GM12878 (cell line): ENCODE measurements around the gene DLG2. TPM values are rescaled to one million over a fixed set of nuclear protein-coding genes. Genes with fewer than 3 reads are reported as not detected.

ENCODE experiments used
- ATAC-seq: fragments of 200-7000 bp; cut with Tn5 transposase; 3 replicates; pipeline ENCODE4 v1.9.1; 2020; ENCODE audit warnings: mild to moderate bottlenecking, moderate library complexity
- BruUV-seq: library from RNA; stranded (reverse); fragments of 400-500 nt; replicated peaks from 2 replicates; lab custom pipeline; 2021; lab: Mats Ljungman, UMichigan
- CTCF ChIA-PET: fragments of 300-600 bp; sonication (Branson Sonifier 250); formaldehyde crosslinking; extraction: SDS; loops from one replicate; lab custom pipeline; 2021; ENCODE audit warnings: inconsistent platforms; lab: Yijun Ruan, JAX
- POLR2A ChIA-PET: fragments of 350-600 bp; formaldehyde crosslinking; extraction: SDS; loops from one replicate; lab custom pipeline; 2021; ENCODE audit warnings: inconsistent platforms; lab: Charles Lee
- RAD21 ChIA-PET: fragments of 300-600 bp; sonication (Branson Sonifier 250); formaldehyde crosslinking; loops from one replicate; lab custom pipeline; 2023; ENCODE audit warnings: antibody characterized with exemption; ENCODE audit not compliant: unreplicated experiment; lab: Charles Lee
- SMC1A ChIA-PET: fragments of 300-600 bp; sonication (Branson Sonifier 250); formaldehyde crosslinking; loops from one replicate; lab custom pipeline; 2023; ENCODE audit not compliant: unreplicated experiment, uncharacterized antibody; lab: Charles Lee
- DNase-seq: peaks from one replicate; pipeline ENCODE4 v3.0.0-alpha.2; 2011; ENCODE audit warnings: low read depth, low spot score
- FAIRE-seq: peaks from 3 replicates; lab custom pipeline; 2011; peaks lifted over from hg19 to GRCh38; lab: Jason Lieb, UNC
- H2AFZ ChIP-seq: 2 replicates; pipeline ENCODE4 v1.6.0; 2011; ENCODE audit warnings: low read depth, low read length, control low read depth; ENCODE audit not compliant: control insufficient read depth
- H3K27ac ChIP-seq: 2 replicates; pipeline ENCODE4 v1.5.1; 2011; ENCODE audit warnings: control low read depth; ENCODE audit not compliant: control insufficient read depth, insufficient read depth
- H3K27me3 ChIP-seq, 2 experiments: replicated peaks in 1 of 2; 2 replicates each; pipeline versions ENCODE4 v1.6.0 to v1.6.1; 2011; ENCODE audit warnings: low read length in 1 of 2; ENCODE audit not compliant: control insufficient read depth in 2 of 2, insufficient read depth in 2 of 2
- H3K36me3 ChIP-seq, 2 experiments: 2 replicates each; pipeline ENCODE4 v1.5.1; 2011; ENCODE audit warnings: low read length in 1 of 2; ENCODE audit not compliant: control insufficient read depth in 2 of 2, insufficient read depth in 2 of 2
- H3K4me1 ChIP-seq: 2 replicates; pipeline ENCODE4 v1.6.1; 2011; ENCODE audit warnings: mild to moderate bottlenecking, low read length, moderate library complexity, mixed read lengths; ENCODE audit not compliant: control insufficient read depth, insufficient read depth
- H3K4me2 ChIP-seq: 2 replicates; pipeline ENCODE4 v1.6.0; 2011; ENCODE audit warnings: control low read depth; ENCODE audit not compliant: control insufficient read depth, insufficient read depth
- H3K4me3 ChIP-seq: fragments of 200-600 bp; sonication (generic); 2 replicates; pipeline ENCODE4 v1.5.1; 2016
- H3K79me2 ChIP-seq: 2 replicates; pipeline ENCODE4 v1.6.0; 2011; ENCODE audit warnings: low read length; ENCODE audit not compliant: control insufficient read depth, insufficient read depth
- H3K9ac ChIP-seq: 2 replicates; pipeline ENCODE4 v1.8.0; 2011; ENCODE audit warnings: low read length, control low read depth, mixed read lengths; ENCODE audit not compliant: control insufficient read depth, insufficient read depth
- H3K9me3 ChIP-seq: replicated peaks from 3 replicates; pipeline ENCODE4 v1.5.1; 2011; ENCODE audit warnings: mild to moderate bottlenecking, low read length; ENCODE audit not compliant: control insufficient read depth, insufficient read depth
- H4K20me1 ChIP-seq: 2 replicates; pipeline ENCODE4 v1.6.0; 2011; ENCODE audit not compliant: control insufficient read depth, insufficient read depth
- BMI1 ChIP-seq: fragments of 450-650 bp; IDR thresholded peaks from 2 replicates; pipeline ENCODE4 v1.6.1; 2016; ENCODE audit warnings: mild to moderate bottlenecking, moderate library complexity, borderline replicate concordance
- BRCA1 ChIP-seq: IDR thresholded peaks from 2 replicates; pipeline ENCODE4 v1.6.1; 2011; ENCODE audit warnings: low read depth, low read length, improper control_type of control experiment
- CREB1 ChIP-seq: IDR thresholded peaks from 2 replicates; pipeline ENCODE4 v1.6.1; 2012; ENCODE audit warnings: low read depth, mild to moderate bottlenecking, inconsistent platforms
- DPF2 ChIP-seq: fragments of 450-650 bp; IDR thresholded peaks from 2 replicates; pipeline ENCODE4 v1.6.1; 2017; ENCODE audit warnings: mild to moderate bottlenecking
- EZH2 ChIP-seq: IDR thresholded peaks from 2 replicates; pipeline ENCODE4 v1.6.1; 2012; ENCODE audit warnings: low read depth, mild to moderate bottlenecking, control low read depth, inconsistent platforms, low read length, borderline replicate concordance; ENCODE audit not compliant: control insufficient read depth
- NFXL1 ChIP-seq: fragments of 450-650 bp; IDR thresholded peaks from 2 replicates; pipeline ENCODE4 v1.6.1; 2017; ENCODE audit warnings: antibody characterized with exemption, mild to moderate bottlenecking, borderline replicate concordance
- RCOR1 ChIP-seq: conservative IDR thresholded peaks from 2 replicates; pipeline ENCODE4 v1.6.1; 2012; ENCODE audit warnings: low read depth, low read length, improper control_type of control experiment
- SIX5 ChIP-seq: IDR thresholded peaks from 2 replicates; pipeline ENCODE4 v1.6.1; 2011; ENCODE audit warnings: mild to moderate bottlenecking, low read depth, low read length, moderate library complexity; ENCODE audit not compliant: severe bottlenecking
- SREBF1 ChIP-seq: IDR thresholded peaks from 2 replicates; pipeline ENCODE4 v1.6.1; 2012; ENCODE audit warnings: mild to moderate bottlenecking, low read length
- STAT1 ChIP-seq: fragments of 450-650 bp; conservative IDR thresholded peaks from 2 replicates; pipeline ENCODE4 v1.6.1; 2014; ENCODE audit warnings: antibody characterized with exemption, mild to moderate bottlenecking
- ZNF384 ChIP-seq: IDR thresholded peaks from 2 replicates; pipeline ENCODE4 v1.6.1; 2012; ENCODE audit warnings: low read depth, mild to moderate bottlenecking, low read length, improper control_type of control experiment, borderline replicate concordance
- WGBS: methylation state at CpG from one replicate; pipeline ENCODE4 v1.1.6; 2016; ENCODE audit warnings: low lambda C conversion rate; ENCODE audit not compliant: insufficient replicate concordance, insufficient coverage; ENCODE audit errors: missing lambda C conversion rate; 5-methylcytosine and 5-hydroxymethylcytosine counted together
- in situ Hi-C: fragments of 300-500 bp; cut with MboI; formaldehyde crosslinking; loops from 9 replicates; pipeline ENCODE4 v1.14.3; 2018; ENCODE audit warnings: mixed read lengths
- intact Hi-C: fragments of 100-400 bp; cut with micrococcal nuclease; formaldehyde crosslinking; loops from one replicate; pipeline ENCODE4 v1.14.2; 2022; ENCODE audit not compliant: unreplicated experiment
- polyA plus RNA-seq, 11 experiments: library from polyadenylated mRNA; depleted of rRNA in 4 of 11; unstranded in 6 of 11; stranded (reverse) in 5 of 11; fragments of >200 nt; fragmentation: Nextera tagmentation in 4 of 11; fragmentation: Illumina TruSeq in 1 of 11; extraction: Ambion mirVana in 4 of 11; extraction: Trizol in 1 of 11; gene quantifications; 1 replicate in 1 of 11; 2 replicates in 10 of 11; pipeline versions ENCODE4 v1.2.1 to v1.2.3, GENCODE V29; 2011 to 2016; ENCODE audit warnings: inconsistent platforms in 2 of 11, missing spikeins in 2 of 11, low read depth in 1 of 11
- total RNA-seq, 4 experiments: library from RNA; depleted of rRNA in 3 of 4; stranded (reverse); fragments of >200 nt in 3 of 4; fragmentation: Illumina TruSeq in 1 of 4; extraction: Trizol in 1 of 4; gene quantifications; 2 replicates each; pipeline versions ENCODE4 v1.2.1 to v1.2.3, GENCODE V29; 2013 to 2021
- TF ChIP-seq, protein P1 (sequence below): IDR thresholded peaks from 2 replicates; pipeline ENCODE4 v1.6.1; 2012; ENCODE audit warnings: low read depth, low read length, improper control_type of control experiment
- TF ChIP-seq, protein P2 (sequence below): IDR thresholded peaks from 2 replicates; pipeline ENCODE4 v1.6.1; 2012; ENCODE audit warnings: low read depth, low read length, improper control_type of control experiment

The DLG2 gene
- total and polyA plus RNA-seq, 10 of the 15 experiments (the other 5 are each of a cell fraction or from before 2014, with no cell fraction given), result 0.09 to 0.98 (median 0.35) TPM

DNA sequence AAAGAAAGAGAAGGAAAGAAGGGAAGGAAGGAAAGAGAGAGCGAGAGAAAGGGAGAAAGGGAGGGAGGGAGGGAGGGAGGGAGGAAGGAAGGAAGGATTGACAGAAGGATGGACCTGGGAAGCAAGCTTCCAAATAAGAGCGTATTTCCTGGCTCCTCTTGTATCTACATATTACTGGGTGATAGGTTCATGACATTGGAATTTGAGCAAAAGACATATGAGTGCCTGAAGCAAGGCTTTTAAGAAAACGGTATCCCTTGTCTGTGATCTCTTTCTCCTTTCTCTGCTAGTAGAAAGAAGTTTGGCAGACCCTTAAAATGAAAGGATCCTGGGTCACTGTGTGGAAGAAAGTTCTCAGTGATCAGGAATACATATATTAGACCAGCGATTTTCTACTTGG, 1408.8 kb downstream of the DLG2 start:
- H3K9me3 ChIP-seq, result no peaks in the 10 kb centered on the region
- no peak overlapping the region for H3K4me2 ChIP-seq
- TF ChIP-seq STAT1 (no peak), SREBF1 (no peak), CREB1 (no peak), BMI1 (no peak), RCOR1 (no peak), BRCA1 (no peak), NFXL1 (no peak), DPF2 (no peak), EZH2 (no peak), SIX5 (no peak), ZNF384 (no peak)
- TF ChIP-seq, protein P1, sequence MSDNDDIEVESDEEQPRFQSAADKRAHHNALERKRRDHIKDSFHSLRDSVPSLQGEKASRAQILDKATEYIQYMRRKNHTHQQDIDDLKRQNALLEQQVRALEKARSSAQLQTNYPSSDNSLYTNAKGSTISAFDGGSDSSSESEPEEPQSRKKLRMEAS, result no peak
- TF ChIP-seq, protein P2, sequence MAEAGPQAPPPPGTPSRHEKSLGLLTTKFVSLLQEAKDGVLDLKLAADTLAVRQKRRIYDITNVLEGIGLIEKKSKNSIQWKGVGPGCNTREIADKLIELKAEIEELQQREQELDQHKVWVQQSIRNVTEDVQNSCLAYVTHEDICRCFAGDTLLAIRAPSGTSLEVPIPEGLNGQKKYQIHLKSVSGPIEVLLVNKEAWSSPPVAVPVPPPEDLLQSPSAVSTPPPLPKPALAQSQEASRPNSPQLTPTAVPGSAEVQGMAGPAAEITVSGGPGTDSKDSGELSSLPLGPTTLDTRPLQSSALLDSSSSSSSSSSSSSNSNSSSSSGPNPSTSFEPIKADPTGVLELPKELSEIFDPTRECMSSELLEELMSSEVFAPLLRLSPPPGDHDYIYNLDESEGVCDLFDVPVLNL, result no peak
- TF ChIP-seq, all 136 proteins: peak for 0
- ChIA-PET CTCF (no interaction called here), POLR2A (no interaction called here), RAD21 (no interaction called here), SMC1A (no interaction called here)
- FAIRE-seq, result no peak
- intact Hi-C loops, result no loop called here
- Histone ChIP-seq H3K79me2 (no peaks in the 10 kb centered on the region), H3K27me3 (no peaks in the 10 kb centered on the region), H3K27ac (no peak overlapping the region), H3K4me1 (no peaks in the 10 kb centered on the region), H4K20me1 (no peaks in the 10 kb centered on the region), H3K4me3 (no peak overlapping the region), H2AFZ (no peak overlapping the region), H3K36me3 (no peaks in the 10 kb centered on the region), H3K9ac (no peak overlapping the region)
- WGBS, result 28% methylated on average over 4 of the region's 4 CpGs
- no TSS peak for BruUV-seq
- DNase-seq, result no peak
- in situ Hi-C loops, result no loop called here
- ATAC-seq, result no peak
